DND-41 (cell line): ENCODE results near the gene SELENBP1.
A peak's percentile ranks its signal among the peaks of the same experiment; 100 is the strongest.
"Not testable (repeated sequence)": the region's sequence is repeated elsewhere in the genome, so short reads cannot be mapped to it uniquely, and the experiment has no call there.

Source experiments
- ATAC-seq: fragments of 200-7000 bp; cut with Tn5 transposase; 3 replicates; pipeline ENCODE4 v1.9.1; 2021; ENCODE audit warnings: low read depth; ENCODE audit not compliant: insufficient read depth
- DNase-seq: peaks from one replicate; pipeline ENCODE4 v3.0.0-alpha.2; 2020
- H2AFZ ChIP-seq: 2 replicates; pipeline ENCODE4 v1.6.0; 2012; ENCODE audit warnings: low read depth, low read length
- H3K27ac ChIP-seq: 2 replicates; pipeline ENCODE4 v1.5.1; 2012; ENCODE audit warnings: low read length, inconsistent platforms
- H3K27me3 ChIP-seq: fragments of 200-600 bp; sonication (generic); 2 replicates; pipeline ENCODE4 v1.6.0; 2012; ENCODE audit warnings: low read length, mild to moderate bottlenecking, inconsistent platforms; ENCODE audit not compliant: insufficient read depth, poor library complexity
- H3K36me3 ChIP-seq: 2 replicates; pipeline ENCODE4 v1.5.1; 2012; ENCODE audit warnings: low read length, inconsistent platforms; ENCODE audit not compliant: insufficient read depth
- H3K4me1 ChIP-seq: 2 replicates; pipeline ENCODE4 v1.5.1; 2012; ENCODE audit warnings: mild to moderate bottlenecking, low read length; ENCODE audit not compliant: insufficient read depth
- H3K4me2 ChIP-seq: 2 replicates; pipeline ENCODE4 v1.6.0; 2012; ENCODE audit warnings: mild to moderate bottlenecking, moderate library complexity, low read length, inconsistent platforms; ENCODE audit not compliant: insufficient read depth
- H3K4me3 ChIP-seq, 2 experiments: fragments of 200-600 bp in 1 of 2; shearing (Covaris generic) in 1 of 2; 2 replicates each; pipeline ENCODE4 v1.5.1; 2012 to 2016; ENCODE audit warnings: inconsistent platforms in 2 of 2, low read length in 2 of 2, mild to moderate bottlenecking in 2 of 2, low read depth in 1 of 2, moderate library complexity in 1 of 2
- H3K79me2 ChIP-seq: 2 replicates; pipeline ENCODE4 v1.6.0; 2012; ENCODE audit warnings: low read length, inconsistent platforms; ENCODE audit not compliant: insufficient read depth
- H3K9ac ChIP-seq: 2 replicates; pipeline ENCODE4 v1.6.0; 2012; ENCODE audit warnings: low read depth, mild to moderate bottlenecking, inconsistent platforms, low read length, moderate library complexity
- H3K9me3 ChIP-seq: 2 replicates; pipeline ENCODE4 v1.5.1; 2012; ENCODE audit warnings: low read length, moderate library complexity, mild to moderate bottlenecking, inconsistent platforms; ENCODE audit not compliant: insufficient read depth, severe bottlenecking
- H4K20me1 ChIP-seq: 2 replicates; pipeline ENCODE4 v1.6.0; 2012; ENCODE audit warnings: low read length; ENCODE audit not compliant: insufficient read depth
- CTCF ChIP-seq: IDR thresholded peaks from 2 replicates; pipeline ENCODE4 v1.5.1; 2012; ENCODE audit warnings: borderline replicate concordance, low read length, moderate library complexity, mild to moderate bottlenecking; ENCODE audit not compliant: poor library complexity, severe bottlenecking; ENCODE audit errors: extremely low read depth
- EZH2 ChIP-seq: IDR thresholded peaks from 3 replicates; pipeline ENCODE4 v1.6.1; 2012; ENCODE audit warnings: borderline replicate concordance, low read depth, mild to moderate bottlenecking, moderate library complexity, low read length, inconsistent platforms; ENCODE audit not compliant: severe bottlenecking

The SELENBP1 gene

DNA sequence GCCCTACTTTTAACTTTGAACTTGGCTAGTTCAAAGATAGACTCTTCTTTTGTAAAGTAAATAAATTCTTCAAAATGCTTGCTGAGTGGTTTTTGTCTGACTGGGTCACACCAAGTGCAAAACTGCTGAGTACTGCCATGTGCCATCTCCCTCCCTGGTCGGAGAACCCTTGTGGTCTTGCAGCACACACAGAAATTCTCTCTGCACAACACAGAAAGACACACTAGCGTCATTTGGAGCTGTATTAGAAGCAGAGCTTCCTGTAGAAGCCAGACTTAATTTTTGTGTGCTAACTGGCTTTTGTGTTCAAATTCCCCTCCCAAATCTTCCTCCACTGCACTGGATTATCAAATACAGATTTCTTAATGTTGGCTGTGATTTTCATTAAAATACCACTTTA lies 29.4 kb upstream of the SELENBP1 start:
- no peak for DNase-seq
- no peak for TF ChIP-seq EZH2
- no peak for TF ChIP-seq CTCF
- no peaks in the 10 kb centered on the region for H3K9me3 ChIP-seq
- no peaks in the 10 kb centered on the region for H3K27me3 ChIP-seq
- peaks cover 42% of the 10 kb centered on the region for H3K79me2 ChIP-seq
- 0 out of 2 replicates have a peak overlapping the region, but pooled peaks have one; percentile 95 for H3K4me2 ChIP-seq
- H3K4me1 ChIP-seq = peaks cover 28% of the 10 kb centered on the region
- no peak overlapping the region for H3K9ac ChIP-seq
- peaks cover 35% of the 10 kb centered on the region for H4K20me1 ChIP-seq
- H2AFZ ChIP-seq = no peak overlapping the region
- no peak overlapping the region for H3K27ac ChIP-seq
- peaks cover 71% of the 10 kb centered on the region for H3K36me3 ChIP-seq
- no peak for ATAC-seq
- H3K4me3 ChIP-seq = no peak overlapping the region

DNA sequence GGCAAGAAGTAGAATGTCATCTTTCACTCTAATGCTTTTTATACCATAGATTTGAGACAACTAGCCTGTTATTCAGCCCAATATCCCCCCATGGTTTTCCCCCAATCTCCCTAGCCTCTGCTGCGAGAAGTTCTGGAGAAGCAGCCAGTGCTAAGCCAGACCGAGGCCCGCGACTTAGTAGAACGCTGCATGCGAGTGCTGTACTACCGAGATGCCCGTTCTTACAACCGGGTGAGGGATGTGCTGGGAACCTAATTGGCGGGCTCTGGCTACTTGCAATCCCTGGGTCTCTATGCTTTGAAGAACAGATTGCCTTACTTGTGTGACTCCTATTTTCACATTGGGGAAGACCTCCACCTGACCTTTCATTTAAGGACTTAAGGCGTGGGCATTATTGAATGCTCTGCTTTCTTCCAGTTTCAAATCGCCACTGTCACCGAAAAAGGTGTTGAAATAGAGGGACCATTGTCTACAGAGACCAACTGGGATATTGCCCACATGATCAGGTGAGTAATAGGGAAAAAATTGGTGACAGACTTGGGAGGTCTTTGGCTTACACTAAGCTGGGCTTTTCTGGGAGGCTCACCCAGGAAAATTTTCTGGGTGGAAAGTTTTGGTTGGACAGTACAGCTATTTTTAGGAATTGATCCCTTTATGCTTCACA lies 28.8 kb upstream of the SELENBP1 start:
- TF ChIP-seq CTCF (no peak), EZH2 (no peak)
- peak overlapping the region in 1 of 2 experiments; percentile 100; a peak in 1 of 4 replicates for H3K4me3 ChIP-seq
- no peaks in the 10 kb centered on the region for H3K9me3 ChIP-seq
- peak overlapping the region; percentile 95 for H3K4me2 ChIP-seq
- no peaks in the 10 kb centered on the region for H3K27me3 ChIP-seq
- peaks cover 35% of the 10 kb centered on the region for H4K20me1 ChIP-seq
- ATAC-seq (no peak), DNase-seq (no peak)
- H2AFZ ChIP-seq = no peak overlapping the region
- peaks cover 28% of the 10 kb centered on the region for H3K4me1 ChIP-seq
- H3K27ac ChIP-seq = no peak overlapping the region
- peaks cover 42% of the 10 kb centered on the region for H3K79me2 ChIP-seq
- H3K9ac ChIP-seq = peak overlapping the region; percentile 86; the same call in 1 of the 2 replicates
- peaks cover 65% of the 10 kb centered on the region for H3K36me3 ChIP-seq

GRCh38 chr1:151399324-151400171 lies 27.0 kb upstream of the SELENBP1 start, which contains the start of gene PSMB4:
Gene PSMB4 (plus strand): TSS chr1:151399573. CDS start chr1:151399588, 15 bp downstream.
- no peaks in the 10 kb centered on the region for H3K27me3 ChIP-seq
- peaks cover 28% of the 10 kb centered on the region for H3K4me1 ChIP-seq
- peak within 1 kb of the TSS; percentile 88 for H3K27ac ChIP-seq
- H2AFZ ChIP-seq = peak within 1 kb of the TSS; percentile 89
- DNase-seq (peak; percentile 87), ATAC-seq (peak; percentile 90)
- peaks cover 38% of the 10 kb centered on the region for H3K79me2 ChIP-seq
- no peak for TF ChIP-seq EZH2
- peak; percentile 80 for TF ChIP-seq CTCF
- H3K4me3 ChIP-seq = peak within 1 kb of the TSS; percentile 91 to 100
- peaks cover 19% of the 10 kb centered on the region for H4K20me1 ChIP-seq
- peak within 1 kb of the TSS; percentile 86 for H3K9ac ChIP-seq
- H3K9me3 ChIP-seq = no peaks in the 10 kb centered on the region
- peaks cover 47% of the 10 kb centered on the region for H3K36me3 ChIP-seq
- H3K4me2 ChIP-seq = peak within 1 kb of the TSS; percentile 95

DNA sequence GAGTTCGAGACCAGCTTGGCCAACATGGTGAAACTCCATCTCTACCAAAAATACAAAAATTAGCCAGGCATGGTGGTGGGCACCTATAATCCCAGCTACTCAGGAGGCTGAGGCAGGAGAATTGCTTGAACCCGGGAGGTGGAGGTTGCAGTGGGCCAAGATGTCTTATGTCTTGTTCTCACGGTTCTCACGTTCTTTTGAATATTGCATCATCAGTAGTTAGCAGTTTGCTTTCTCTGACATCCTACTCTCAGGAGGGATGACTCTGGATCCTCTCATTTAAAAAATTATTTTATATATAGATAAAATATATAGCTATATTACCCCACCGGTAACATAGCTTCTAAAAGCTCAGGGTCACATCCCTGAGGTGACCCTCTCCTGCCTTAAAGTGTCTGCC lies 23.8 kb upstream of the SELENBP1 start:
- Histone ChIP-seq H3K79me2 (peaks cover 19% of the 10 kb centered on the region), H3K4me1 (peaks cover 21% of the 10 kb centered on the region), H3K36me3 (peaks cover 18% of the 10 kb centered on the region), H4K20me1 (peaks cover 17% of the 10 kb centered on the region)
- not testable (repeated sequence) for H3K4me3 ChIP-seq, H3K27ac ChIP-seq, H3K4me2 ChIP-seq, H3K9ac ChIP-seq, DNase-seq, H3K9me3 ChIP-seq, ATAC-seq, H3K27me3 ChIP-seq, H2AFZ ChIP-seq
